HepG2 (cell line): ENCODE measurements around the gene BEST2. TPM values are rescaled to one million over a fixed set of nuclear protein-coding genes. Genes with fewer than 3 reads are reported as not detected.

Experiments used
- ARHGAP35 ChIP-seq: sonication (generic); formaldehyde crosslinking; IDR thresholded peaks from 2 replicates; pipeline ENCODE4 v1.9.0; 2022; ENCODE audit warnings: mild to moderate bottlenecking, inconsistent platforms, moderate library complexity, missing genetic modification reagents, borderline replicate concordance
- BHLHE40 ChIP-seq: IDR thresholded peaks from 2 replicates; pipeline ENCODE4 v1.6.1; 2011; ENCODE audit warnings: low read length, improper control_type of control experiment
- CREM ChIP-seq, 2 experiments: sonication (generic) in 1 of 2; formaldehyde crosslinking in 1 of 2; IDR thresholded peaks; 2 replicates each; pipeline versions ENCODE4 v1.4.0 to v1.6.1; 2016 to 2020; ENCODE audit warnings: antibody characterized with exemption in 1 of 2, mild to moderate bottlenecking in 1 of 2, missing genetic modification reagents in 1 of 2
- DZIP1 ChIP-seq: sonication (generic); formaldehyde crosslinking; IDR thresholded peaks from 2 replicates; pipeline ENCODE4 v1.5.0; 2020; ENCODE audit warnings: mild to moderate bottlenecking, missing genetic modification reagents
- GLI4 ChIP-seq: sonication (generic); formaldehyde crosslinking; IDR thresholded peaks from 2 replicates; pipeline ENCODE4 v1.5.1; 2020; ENCODE audit warnings: missing genetic modification reagents, mild to moderate bottlenecking, moderate library complexity, borderline replicate concordance
- HCFC1 ChIP-seq: fragments of 150-350 bp; IDR thresholded peaks from 2 replicates; pipeline ENCODE4 v1.6.1; 2014; ENCODE audit warnings: low read depth, low read length
- HDAC2 ChIP-seq: sonication (generic); formaldehyde crosslinking; IDR thresholded peaks from 2 replicates; pipeline ENCODE4 v1.4.0; 2020; ENCODE audit warnings: missing genetic modification reagents
- MAF1 ChIP-seq: sonication (generic); formaldehyde crosslinking; IDR thresholded peaks from 2 replicates; pipeline ENCODE4 v1.5.0; 2020; ENCODE audit warnings: missing genetic modification reagents, borderline replicate concordance
- REPIN1 ChIP-seq: sonication (generic); formaldehyde crosslinking; IDR thresholded peaks from 2 replicates; pipeline ENCODE4 v1.8.0; 2022; ENCODE audit warnings: missing genetic modification reagents, low read depth, mild to moderate bottlenecking, borderline replicate concordance
- SMAD9 ChIP-seq: sonication (generic); formaldehyde crosslinking; IDR thresholded peaks from 2 replicates; pipeline ENCODE4 v1.5.1; 2020; ENCODE audit warnings: mild to moderate bottlenecking, missing genetic modification reagents
- TBX2 ChIP-seq: sonication (generic); formaldehyde crosslinking; IDR thresholded peaks from 2 replicates; pipeline ENCODE4 v1.5.0; 2020; ENCODE audit warnings: missing genetic modification reagents, mild to moderate bottlenecking, borderline replicate concordance
- TEAD3 ChIP-seq: optimal IDR thresholded peaks from 2 replicates; pipeline ENCODE3; 2016; ENCODE audit warnings: borderline replicate concordance
- ZNF224 ChIP-seq: sonication (generic); formaldehyde crosslinking; IDR thresholded peaks from 2 replicates; pipeline ENCODE4 v1.5.0; 2020; ENCODE audit warnings: mild to moderate bottlenecking, missing genetic modification reagents
- ZNF512B ChIP-seq: sonication (generic); formaldehyde crosslinking; IDR thresholded peaks from 2 replicates; pipeline ENCODE4 v1.5.1; 2020; ENCODE audit warnings: missing genetic modification reagents, mild to moderate bottlenecking, borderline replicate concordance
- ZSCAN22 ChIP-seq: sonication (generic); formaldehyde crosslinking; IDR thresholded peaks from 2 replicates; pipeline ENCODE4 v1.4.0; 2020; ENCODE audit warnings: mild to moderate bottlenecking, missing genetic modification reagents
- polyA plus RNA-seq, 8 experiments: library from polyadenylated mRNA; depleted of rRNA in 3 of 8; stranded (reverse) in 7 of 8; unstranded in 1 of 8; fragments of >200 nt; fragmentation: Illumina TruSeq in 4 of 8; extraction: Trizol in 4 of 8; gene quantifications; 2 replicates each; pipeline versions ENCODE4 v1.2.1 to v1.2.3, GENCODE V29; 2011 to 2016; ENCODE audit warnings: low read depth in 4 of 8, missing spikeins in 1 of 8, mixed read lengths in 1 of 8; ENCODE audit not compliant: insufficient read depth in 1 of 8
- total RNA-seq, 5 experiments: library from RNA; depleted of rRNA; stranded (reverse); fragments of >200 nt; fragmentation: Illumina TruSeq; extraction: Trizol; gene quantifications; 2 replicates each; pipeline ENCODE4 v1.2.3, GENCODE V29; 2016; ENCODE audit warnings: low read depth in 1 of 5
- TF ChIP-seq, protein P1 (sequence below): sonication (generic); formaldehyde crosslinking; IDR thresholded peaks from 2 replicates; pipeline ENCODE4 v1.4.0; 2020; ENCODE audit warnings: mild to moderate bottlenecking, missing genetic modification reagents

The BEST2 gene
- total and polyA plus RNA-seq, 2 of the 13 experiments (the other 11 are each of a cell fraction or from before 2014, with no cell fraction given) = not detected

GRCh38 chr19:12766051-12766521 is 14.5 kb downstream of the BEST2 start (continued):
- TF ChIP-seq HCFC1 (no peak), CREM (IDR thresholded peaks at IDR 0.05) (no peak), CREM (CRISPR knock-in tag; IDR thresholded peaks at IDR 0.05) (no peak), TEAD3 (CRISPR knock-in tag) (peak; percentile 50), GLI4 (CRISPR knock-in tag) (no peak), ARHGAP35 (no peak; the same call in 1 of the 2 replicates), ZNF224 (CRISPR knock-in tag) (no peak), TBX2 (CRISPR knock-in tag) (peak; percentile 58; the same call in 1 of the 2 replicates), ZNF512B (CRISPR knock-in tag) (no peak), MAF1 (CRISPR knock-in tag) (no peak), BHLHE40 (no peak), REPIN1 (CRISPR knock-in tag) (peak; percentile 65; the same call in 1 of the 2 replicates), DZIP1 (no peak), SMAD9 (CRISPR knock-in tag) (no peak), HDAC2 (CRISPR knock-in tag) (peak; percentile 49; the same call in 1 of the 2 replicates), ZSCAN22 (no peak)
- TF ChIP-seq, protein P1, sequence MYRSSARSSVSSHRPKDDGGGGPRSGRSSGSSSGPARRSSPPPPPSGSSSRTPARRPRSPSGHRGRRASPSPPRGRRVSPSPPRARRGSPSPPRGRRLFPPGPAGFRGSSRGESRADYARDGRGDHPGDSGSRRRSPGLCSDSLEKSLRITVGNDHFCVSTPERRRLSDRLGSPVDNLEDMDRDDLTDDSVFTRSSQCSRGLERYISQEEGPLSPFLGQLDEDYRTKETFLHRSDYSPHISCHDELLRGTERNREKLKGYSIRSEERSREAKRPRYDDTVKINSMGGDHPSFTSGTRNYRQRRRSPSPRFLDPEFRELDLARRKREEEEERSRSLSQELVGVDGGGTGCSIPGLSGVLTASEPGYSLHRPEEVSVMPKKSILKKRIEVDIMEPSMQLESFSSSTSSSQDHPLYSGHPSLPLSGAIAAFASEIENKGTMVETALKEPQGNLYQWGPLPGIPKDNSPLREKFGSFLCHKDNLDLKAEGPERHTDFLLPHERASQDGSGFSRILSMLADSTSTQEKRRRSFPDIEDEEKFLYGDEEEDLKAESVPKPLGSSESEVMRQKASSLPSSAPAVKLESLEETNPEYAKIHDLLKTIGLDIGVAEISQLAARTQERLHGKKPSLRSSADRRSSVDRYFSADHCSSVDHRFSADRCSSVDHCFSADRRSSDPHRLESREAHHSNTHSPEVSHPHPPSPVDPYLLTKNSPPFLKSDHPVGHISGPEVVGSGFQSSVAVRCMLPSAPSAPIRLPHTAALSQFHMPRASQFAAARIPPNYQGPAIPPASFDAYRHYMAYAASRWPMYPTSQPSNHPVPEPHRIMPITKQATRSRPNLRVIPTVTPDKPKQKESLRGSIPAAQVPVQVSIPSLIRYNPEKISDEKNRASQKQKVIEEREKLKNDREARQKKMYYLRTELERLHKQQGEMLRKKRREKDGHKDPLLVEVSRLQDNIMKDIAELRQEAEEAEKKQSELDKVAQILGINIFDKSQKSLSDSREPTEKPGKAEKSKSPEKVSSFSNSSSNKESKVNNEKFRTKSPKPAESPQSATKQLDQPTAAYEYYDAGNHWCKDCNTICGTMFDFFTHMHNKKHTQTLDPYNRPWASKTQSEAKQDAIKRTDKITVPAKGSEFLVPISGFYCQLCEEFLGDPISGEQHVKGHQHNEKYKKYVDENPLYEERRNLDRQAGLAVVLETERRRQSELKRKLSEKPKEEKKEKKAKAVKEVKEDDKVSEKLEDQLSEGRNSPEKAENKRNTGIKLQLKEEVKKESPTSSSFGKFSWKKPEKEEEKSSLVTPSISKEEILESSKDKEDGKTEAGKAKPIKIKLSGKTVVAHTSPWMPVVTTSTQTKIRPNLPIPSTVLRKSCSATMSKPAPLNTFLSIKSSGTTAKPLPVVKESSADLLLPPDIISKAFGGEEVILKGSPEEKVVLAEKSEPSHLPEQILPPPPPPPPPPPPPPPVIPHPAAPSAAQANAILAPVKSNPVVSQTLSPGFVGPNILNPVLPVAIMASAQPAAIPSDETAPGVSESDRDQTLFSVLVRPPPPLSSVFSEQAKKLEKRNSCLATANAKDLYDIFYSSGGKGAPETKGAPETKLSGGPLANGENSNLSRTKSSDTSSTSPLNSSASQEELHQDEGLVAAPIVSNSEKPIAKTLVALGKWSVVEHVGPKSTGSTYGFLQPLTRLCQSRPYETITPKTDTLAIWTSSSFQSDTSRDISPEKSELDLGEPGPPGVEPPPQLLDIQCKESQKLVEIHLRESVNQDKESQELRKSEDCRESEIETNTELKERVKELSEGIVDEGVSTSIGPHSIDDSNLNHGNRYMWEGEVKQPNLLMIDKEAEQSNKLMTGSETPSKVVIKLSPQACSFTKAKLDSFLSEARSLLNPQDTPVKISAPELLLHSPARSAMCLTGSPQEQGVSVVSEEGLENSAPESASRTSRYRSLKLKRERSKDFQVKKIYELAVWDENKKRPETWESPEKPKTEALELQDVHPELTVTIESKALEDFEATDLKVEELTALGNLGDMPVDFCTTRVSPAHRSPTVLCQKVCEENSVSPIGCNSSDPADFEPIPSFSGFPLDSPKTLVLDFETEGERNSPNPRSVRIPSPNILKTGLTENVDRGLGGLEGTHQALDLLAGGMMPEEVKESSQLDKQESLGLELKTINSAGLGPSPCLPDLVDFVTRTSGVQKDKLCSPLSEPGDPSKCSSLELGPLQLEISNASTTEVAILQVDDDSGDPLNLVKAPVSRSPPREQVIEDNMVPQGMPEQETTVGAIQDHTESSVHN (CRISPR knock-in tag) = no peak
